ENCODE measurements around the gene NFX1. TPM values are rescaled to one million over a fixed set of nuclear protein-coding genes. Genes with fewer than 3 reads are reported as not detected.

Gene NFX1
- total RNA-seq, 1 donor from 2014 or later: 27.8 TPM

GRCh38 chr9:33350310-33350709, 60.0 kb downstream of the NFX1 start:
- Histone ChIP-seq H3K27me3 (ENCODE audit: insufficient read depth, low read length) (no peaks in the 10 kb centered on the region), H3K27ac (ENCODE audit: low read depth, low read length) (peak overlapping the region; percentile 37), H3K9me3 (ENCODE audit: insufficient read depth, low read depth, low read length) (no peaks in the 10 kb centered on the region), H3K4me1 (ENCODE audit: insufficient read depth, low read length) (peaks cover 6% of the 10 kb centered on the region), H2AFZ (ENCODE audit: low read depth, low read length) (no peak overlapping the region), H3K4me3 (ENCODE audit: insufficient read depth, low read depth, low read length) (no peak overlapping the region), H3K9ac (ENCODE audit: low read length) (no peak overlapping the region), H3K4me2 (ENCODE audit: low read length) (no peak overlapping the region), H4K20me1 (ENCODE audit: insufficient read depth, low read length) (no peaks in the 10 kb centered on the region), H3K36me3 (ENCODE audit: insufficient read depth, low read length) (peaks cover 29% of the 10 kb centered on the region), H3K79me2 (ENCODE audit: insufficient read depth, low read length) (no peaks in the 10 kb centered on the region)
- Mint-ChIP-seq H3K4me1 (ENCODE audit: low read depth, unreplicated experiment) (no peaks in the 10 kb centered on the region), H3K4me3 (ENCODE audit: unreplicated experiment) (no peak overlapping the region), H3K27ac (ENCODE audit: unreplicated experiment) (no peak overlapping the region), H3K9me3 (ENCODE audit: unreplicated experiment) (no peaks in the 10 kb centered on the region), H3K27me3 (ENCODE audit: low read depth, unreplicated experiment) (no peaks in the 10 kb centered on the region), H3K36me3 (ENCODE audit: low read depth, unreplicated experiment) (peaks cover 25% of the 10 kb centered on the region)
- no peak for FAIRE-seq
- no peak for TF ChIP-seq EZH2 (IDR thresholded peaks at IDR 0.05; ENCODE audit: insufficient read depth, low read length)
- TF ChIP-seq, protein P1, sequence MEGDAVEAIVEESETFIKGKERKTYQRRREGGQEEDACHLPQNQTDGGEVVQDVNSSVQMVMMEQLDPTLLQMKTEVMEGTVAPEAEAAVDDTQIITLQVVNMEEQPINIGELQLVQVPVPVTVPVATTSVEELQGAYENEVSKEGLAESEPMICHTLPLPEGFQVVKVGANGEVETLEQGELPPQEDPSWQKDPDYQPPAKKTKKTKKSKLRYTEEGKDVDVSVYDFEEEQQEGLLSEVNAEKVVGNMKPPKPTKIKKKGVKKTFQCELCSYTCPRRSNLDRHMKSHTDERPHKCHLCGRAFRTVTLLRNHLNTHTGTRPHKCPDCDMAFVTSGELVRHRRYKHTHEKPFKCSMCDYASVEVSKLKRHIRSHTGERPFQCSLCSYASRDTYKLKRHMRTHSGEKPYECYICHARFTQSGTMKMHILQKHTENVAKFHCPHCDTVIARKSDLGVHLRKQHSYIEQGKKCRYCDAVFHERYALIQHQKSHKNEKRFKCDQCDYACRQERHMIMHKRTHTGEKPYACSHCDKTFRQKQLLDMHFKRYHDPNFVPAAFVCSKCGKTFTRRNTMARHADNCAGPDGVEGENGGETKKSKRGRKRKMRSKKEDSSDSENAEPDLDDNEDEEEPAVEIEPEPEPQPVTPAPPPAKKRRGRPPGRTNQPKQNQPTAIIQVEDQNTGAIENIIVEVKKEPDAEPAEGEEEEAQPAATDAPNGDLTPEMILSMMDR (IDR thresholded peaks at IDR 0.05; ENCODE audit: insufficient read depth, low read depth, low read length): no peak
- peak; percentile 55 for DNase-seq (ENCODE audit: low read depth)

DNA sequence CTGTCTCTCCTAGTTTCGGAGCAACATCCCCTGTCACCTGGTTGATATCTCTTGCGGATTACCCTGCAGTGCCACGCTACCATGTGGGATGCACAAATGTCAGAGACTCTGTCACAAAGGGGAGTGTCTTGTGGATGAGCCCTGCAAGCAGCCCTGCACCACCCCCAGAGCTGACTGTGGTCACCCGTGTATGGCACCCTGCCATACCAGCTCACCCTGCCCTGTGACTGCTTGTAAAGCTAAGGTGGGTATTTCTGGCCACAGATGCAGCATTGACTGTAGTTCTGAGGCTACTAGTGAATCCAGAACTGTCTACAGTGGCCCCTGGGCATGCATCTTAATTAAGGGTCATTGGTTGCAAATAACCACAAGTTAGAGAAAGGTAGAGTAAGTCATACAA, 61.2 kb downstream of the NFX1 start:
- Histone ChIP-seq H3K79me2 (ENCODE audit: insufficient read depth, low read length) (no peaks in the 10 kb centered on the region), H4K20me1 (ENCODE audit: insufficient read depth, low read length) (no peaks in the 10 kb centered on the region), H3K4me3 (ENCODE audit: insufficient read depth, low read depth, low read length) (no peak overlapping the region), H3K36me3 (ENCODE audit: insufficient read depth, low read length) (peaks cover 18% of the 10 kb centered on the region), H3K9ac (ENCODE audit: low read length) (no peak overlapping the region), H3K4me1 (ENCODE audit: insufficient read depth, low read length) (peaks cover 6% of the 10 kb centered on the region), H3K4me2 (ENCODE audit: low read length) (no peak overlapping the region), H3K9me3 (ENCODE audit: insufficient read depth, low read depth, low read length) (no peaks in the 10 kb centered on the region), H3K27ac (ENCODE audit: low read depth, low read length) (no peak overlapping the region), H3K27me3 (ENCODE audit: insufficient read depth, low read length) (no peaks in the 10 kb centered on the region), H2AFZ (ENCODE audit: low read depth, low read length) (no peak overlapping the region)
- Mint-ChIP-seq H3K27ac (ENCODE audit: unreplicated experiment) (no peak overlapping the region), H3K36me3 (ENCODE audit: low read depth, unreplicated experiment) (peaks cover 23% of the 10 kb centered on the region), H3K4me3 (ENCODE audit: unreplicated experiment) (no peak overlapping the region), H3K9me3 (ENCODE audit: unreplicated experiment) (no peaks in the 10 kb centered on the region), H3K27me3 (ENCODE audit: low read depth, unreplicated experiment) (no peaks in the 10 kb centered on the region), H3K4me1 (ENCODE audit: low read depth, unreplicated experiment) (no peaks in the 10 kb centered on the region)
- DNase-seq (ENCODE audit: low read depth) (no peak), FAIRE-seq (no peak)
- TF ChIP-seq, protein P1 (IDR thresholded peaks at IDR 0.05; ENCODE audit: insufficient read depth, low read depth, low read length): no peak
- no peak for TF ChIP-seq EZH2 (IDR thresholded peaks at IDR 0.05; ENCODE audit: insufficient read depth, low read length)

GRCh38 chr9:33354651-33355211, 64.4 kb downstream of the NFX1 start:
- Histone ChIP-seq H3K4me1 (ENCODE audit: insufficient read depth, low read length) (peaks cover 6% of the 10 kb centered on the region), H3K79me2 (ENCODE audit: insufficient read depth, low read length) (no peaks in the 10 kb centered on the region), H2AFZ (ENCODE audit: low read depth, low read length) (no peak overlapping the region), H3K9me3 (ENCODE audit: insufficient read depth, low read depth, low read length) (no peaks in the 10 kb centered on the region), H3K9ac (ENCODE audit: low read length) (no peak overlapping the region), H3K27ac (ENCODE audit: low read depth, low read length) (no peak overlapping the region), H3K4me3 (ENCODE audit: insufficient read depth, low read depth, low read length) (no peak overlapping the region), H3K27me3 (ENCODE audit: insufficient read depth, low read length) (no peaks in the 10 kb centered on the region), H4K20me1 (ENCODE audit: insufficient read depth, low read length) (no peaks in the 10 kb centered on the region), H3K36me3 (ENCODE audit: insufficient read depth, low read length) (peaks cover 3% of the 10 kb centered on the region), H3K4me2 (ENCODE audit: low read length) (peak overlapping the region; percentile 31)
- H3K9me3 Mint-ChIP-seq (ENCODE audit: unreplicated experiment): no peaks in the 10 kb centered on the region
- no peak for TF ChIP-seq EZH2 (IDR thresholded peaks at IDR 0.05; ENCODE audit: insufficient read depth, low read length)
- H3K36me3 Mint-ChIP-seq (ENCODE audit: low read depth, unreplicated experiment): peaks cover 11% of the 10 kb centered on the region
- FAIRE-seq (no peak), DNase-seq (ENCODE audit: low read depth) (peak; percentile 87)
- H3K4me3 Mint-ChIP-seq (ENCODE audit: unreplicated experiment): no peak overlapping the region
- no peaks in the 10 kb centered on the region for H3K27me3 Mint-ChIP-seq (ENCODE audit: low read depth, unreplicated experiment)
- H3K4me1 Mint-ChIP-seq (ENCODE audit: low read depth, unreplicated experiment): no peaks in the 10 kb centered on the region
- no peak overlapping the region for H3K27ac Mint-ChIP-seq (ENCODE audit: unreplicated experiment)
